ENCODE results near the gene WDR88. TPM values are rescaled to one million over a fixed set of nuclear protein-coding genes. Genes with fewer than 3 reads are reported as not detected.
"Not testable (repeated sequence)": the region's sequence is repeated elsewhere in the genome, so short reads cannot be mapped to it uniquely, and the experiment has no call there.

WDR88 gene
- total RNA-seq, 4 donors from 2014 or later: not detected

DNA sequence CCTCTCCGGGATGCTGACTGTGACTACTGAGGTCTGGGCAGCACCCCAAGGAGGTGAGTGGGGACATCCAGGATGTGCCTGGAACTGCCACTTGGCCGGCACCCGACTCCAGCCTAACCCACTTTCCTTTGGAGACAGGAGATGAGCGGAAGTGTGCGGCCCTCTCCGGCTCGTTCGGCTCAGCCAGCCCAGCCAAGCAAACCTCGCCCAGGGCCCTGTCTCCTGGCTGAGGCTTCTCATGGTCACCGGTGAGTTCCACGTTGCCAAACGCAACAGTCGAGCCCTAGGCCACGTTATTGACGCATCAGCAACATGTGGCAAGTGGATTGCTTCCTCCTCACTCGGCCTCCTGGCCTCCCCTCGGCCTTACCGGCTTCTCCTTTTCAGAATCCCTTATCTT is 88.2 kb downstream of the WDR88 start:
- Histone ChIP-seq H3K4me1 (peaks cover 0 to under 1% (median under 1%) of the 10 kb centered on the region in 4 donors), H3K27me3 (peaks cover 38% of the 10 kb centered on the region), H3K9me3 (no peaks in the 10 kb centered on the region), H3K27ac (no peak overlapping the region), H3K36me3 (no peaks in the 10 kb centered on the region), H3K4me3 (no peak overlapping the region)
- in situ Hi-C loops (cut with MboI; ENCODE audit: low pct_ligation_motif_present in 1 of 4, low pct_unique_long_range_greater_than_20kb in 1 of 4, low sequenced_read_pairs in 3 of 4) (no loop called here), intact Hi-C loops (cut with DNase I; ENCODE audit: low total_unique reads) (no loop called here)
- WGBS, 2 donors (ENCODE audit: low coverage in 1 of 2): 73% methylated on average over 3 to 16 of the region's 18 CpGs
- DNase-seq: no peak
- TF ChIP-seq POLR2AphosphoS5 (IDR thresholded peaks at IDR 0.05): no peak
- TF ChIP-seq EP300 (IDR thresholded peaks at IDR 0.05; ENCODE audit: low read depth): no peak
- no peak for TF ChIP-seq POLR2A (IDR thresholded peaks at IDR 0.05)
- no peak for TF ChIP-seq CTCF (IDR thresholded peaks at IDR 0.05)

- Histone ChIP-seq H3K4me1 (peaks cover 0 to 7% (median 6%) of the 10 kb centered on the region in 4 donors), H3K27me3 (peaks cover 44% of the 10 kb centered on the region), H3K9me3 (no peaks in the 10 kb centered on the region), H3K27ac (no peak overlapping the region), H3K4me3 (no peak overlapping the region), H3K36me3 (no peaks in the 10 kb centered on the region)
- TF ChIP-seq CTCF (IDR thresholded peaks at IDR 0.05) (no peak), EP300 (IDR thresholded peaks at IDR 0.05; ENCODE audit: low read depth) (no peak), POLR2AphosphoS5 (IDR thresholded peaks at IDR 0.05) (no peak), POLR2A (IDR thresholded peaks at IDR 0.05) (no peak)
- 88% methylated on average over 9 of the region's 9 CpGs for WGBS, 2 donors (ENCODE audit: low coverage in 1 of 2)
- in situ Hi-C loops (cut with MboI; ENCODE audit: low pct_ligation_motif_present in 1 of 4, low pct_unique_long_range_greater_than_20kb in 1 of 4, low sequenced_read_pairs in 3 of 4) (no loop called here), intact Hi-C loops (cut with DNase I; ENCODE audit: low total_unique reads) (no loop called here)
- no peak for DNase-seq
Measured at GRCh38 chr19:33220735-33221134, 88.8 kb downstream of the WDR88 start.

DNA sequence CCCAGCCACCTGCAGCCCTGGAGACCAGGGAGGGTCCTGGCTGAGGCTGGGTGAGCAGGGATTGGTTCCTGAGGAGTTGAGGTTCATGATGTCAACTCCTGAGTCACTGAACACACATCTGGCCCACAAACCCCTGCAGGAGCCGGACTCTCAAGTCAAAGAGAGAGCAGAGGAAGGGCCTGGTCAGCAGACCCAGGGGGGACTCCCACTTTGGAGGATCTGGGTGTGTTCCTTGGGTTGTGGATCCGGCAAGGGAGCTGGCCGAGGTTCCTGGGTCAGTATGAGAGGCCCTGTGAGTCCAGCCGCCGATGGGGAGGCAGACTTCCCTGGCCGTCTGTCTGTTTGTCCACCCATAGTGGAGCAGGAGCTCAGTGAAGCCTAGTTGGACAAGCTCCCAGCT is 89.7 kb downstream of the WDR88 start:
- in situ Hi-C loops (cut with MboI; ENCODE audit: low pct_ligation_motif_present in 1 of 4, low pct_unique_long_range_greater_than_20kb in 1 of 4, low sequenced_read_pairs in 3 of 4): no loop called here

GRCh38 chr19:33222255-33222654 is 90.3 kb downstream of the WDR88 start:
- H3K4me3 ChIP-seq; intact Hi-C loops (cut with DNase I; ENCODE audit: low total_unique reads); in situ Hi-C loops (cut with MboI; ENCODE audit: low pct_ligation_motif_present in 1 of 4, low pct_unique_long_range_greater_than_20kb in 1 of 4, low sequenced_read_pairs in 3 of 4); DNase-seq; H3K36me3 ChIP-seq; H3K27ac ChIP-seq; H3K9me3 ChIP-seq: not testable (repeated sequence)
- Histone ChIP-seq H3K4me1 (peaks cover 0 to 22% (median 18%) of the 10 kb centered on the region in 4 donors), H3K27me3 (peaks cover 59% of the 10 kb centered on the region)
- WGBS, 2 donors (ENCODE audit: low coverage in 1 of 2): 77 to 85% methylated on average over 2 of the region's 2 CpGs

More for the DNA sequence above, 89.7 kb downstream of the WDR88 start:
- DNase-seq: no peak
- no peak overlapping the region for H3K27ac ChIP-seq
- H3K36me3 ChIP-seq: no peaks in the 10 kb centered on the region
- peaks cover 53% of the 10 kb centered on the region for H3K27me3 ChIP-seq
- intact Hi-C loops (cut with DNase I; ENCODE audit: low total_unique reads): no loop called here
- H3K9me3 ChIP-seq: no peaks in the 10 kb centered on the region
- no peak overlapping the region for H3K4me3 ChIP-seq
- WGBS, 2 donors (ENCODE audit: low coverage in 1 of 2): 78% methylated on average over 6 of the region's 6 CpGs; no CpG with 5 or more reads in 1 of the 2 donors
- H3K4me1 ChIP-seq: peaks cover 0 to 16% (median 13%) of the 10 kb centered on the region in 4 donors
- no peak for TF ChIP-seq POLR2AphosphoS5 (IDR thresholded peaks at IDR 0.05)
- TF ChIP-seq CTCF (IDR thresholded peaks at IDR 0.05): no peak
- no peak for TF ChIP-seq POLR2A (IDR thresholded peaks at IDR 0.05)
- no peak for TF ChIP-seq EP300 (IDR thresholded peaks at IDR 0.05; ENCODE audit: low read depth)

All from transverse colon (tissue), 4 donors.